T-helper 1 cell treated with Interleukin-12 subunit alpha and Interleukin-12 subunit beta and Interleukin-4 antibody, amounts not matched to agents 30 μg/mL and 1 μg/mL, for 36 hours (primary cell): ENCODE results near the gene NELFCD.
"Not testable (repeated sequence)": the region's sequence is repeated elsewhere in the genome, so short reads cannot be mapped to it uniquely, and the experiment has no call there.

ENCODE experiments used
- H3K27ac Mint-ChIP-seq: one replicate; pipeline ENCODE4 v1.8.0; 2021; ENCODE audit warnings: mild to moderate bottlenecking, mixed read lengths
- H3K27me3 Mint-ChIP-seq: one replicate; pipeline ENCODE4 v1.8.0; 2021; ENCODE audit warnings: low read depth, mixed read lengths
- H3K36me3 Mint-ChIP-seq: one replicate; pipeline ENCODE4 v1.8.0; 2021; ENCODE audit warnings: low read depth, mixed read lengths
- H3K4me1 Mint-ChIP-seq: one replicate; pipeline ENCODE4 v1.8.0; 2021; ENCODE audit warnings: low read depth, mixed read lengths
- H3K4me3 Mint-ChIP-seq: one replicate; pipeline ENCODE4 v1.8.0; 2021; ENCODE audit warnings: mild to moderate bottlenecking, moderate library complexity, mixed read lengths
- H3K9me3 Mint-ChIP-seq: one replicate; pipeline ENCODE4 v1.8.0; 2021; ENCODE audit warnings: mixed read lengths

The NELFCD gene

GRCh38 chr20:58983115-58983468, 2.0 kb downstream of the NELFCD start:
- not testable (repeated sequence) for H3K4me3 Mint-ChIP-seq, H3K27ac Mint-ChIP-seq, H3K27me3 Mint-ChIP-seq, H3K9me3 Mint-ChIP-seq
- H3K4me1 Mint-ChIP-seq: peaks cover 41% of the 10 kb centered on the region
- H3K36me3 Mint-ChIP-seq: peaks cover 24% of the 10 kb centered on the region

GRCh38 chr20:58984691-58985090, 3.6 kb downstream of the NELFCD start:
- Mint-ChIP-seq H3K4me1 (peaks cover 36% of the 10 kb centered on the region), H3K9me3 (no peaks in the 10 kb centered on the region), H3K4me3 (no peak overlapping the region), H3K36me3 (peaks cover 34% of the 10 kb centered on the region), H3K27ac (no peak overlapping the region), H3K27me3 (no peaks in the 10 kb centered on the region)

- peaks cover 35% of the 10 kb centered on the region for H3K36me3 Mint-ChIP-seq
- H3K27ac Mint-ChIP-seq: no peak overlapping the region
Measured at GRCh38 chr20:58985656-58986055, 4.6 kb downstream of the NELFCD start.

GRCh38 chr20:58986286-58986967, 5.4 kb downstream of the NELFCD start:
- Mint-ChIP-seq H3K36me3 (peaks cover 37% of the 10 kb centered on the region), H3K4me1 (peaks cover 36% of the 10 kb centered on the region), H3K4me3 (no peak overlapping the region), H3K27me3 (no peaks in the 10 kb centered on the region), H3K9me3 (no peaks in the 10 kb centered on the region), H3K27ac (no peak overlapping the region)

More at GRCh38 chr20:58985656-58986055, 4.6 kb downstream of the NELFCD start:
- Mint-ChIP-seq H3K27me3 (no peaks in the 10 kb centered on the region), H3K4me3 (no peak overlapping the region), H3K9me3 (no peaks in the 10 kb centered on the region), H3K4me1 (peaks cover 36% of the 10 kb centered on the region)

GRCh38 chr20:58986968-58987517, 6.0 kb downstream of the NELFCD start:
- Mint-ChIP-seq H3K36me3 (peaks cover 42% of the 10 kb centered on the region), H3K4me3 (no peak overlapping the region), H3K4me1 (peaks cover 36% of the 10 kb centered on the region), H3K27ac (no peak overlapping the region), H3K27me3 (no peaks in the 10 kb centered on the region), H3K9me3 (no peaks in the 10 kb centered on the region)

GRCh38 chr20:58987790-58988564, 6.9 kb downstream of the NELFCD start:
- H3K4me3 Mint-ChIP-seq: no peak overlapping the region
- peaks cover 29% of the 10 kb centered on the region for H3K4me1 Mint-ChIP-seq
- no peak overlapping the region for H3K27ac Mint-ChIP-seq
- H3K9me3 Mint-ChIP-seq: no peaks in the 10 kb centered on the region
- peaks cover 39% of the 10 kb centered on the region for H3K36me3 Mint-ChIP-seq
- no peaks in the 10 kb centered on the region for H3K27me3 Mint-ChIP-seq

GRCh38 chr20:58988565-58988882, 7.5 kb downstream of the NELFCD start:
- Mint-ChIP-seq H3K4me1 (peaks cover 26% of the 10 kb centered on the region), H3K27me3 (no peaks in the 10 kb centered on the region), H3K36me3 (peaks cover 42% of the 10 kb centered on the region), H3K4me3 (no peak overlapping the region), H3K9me3 (no peaks in the 10 kb centered on the region), H3K27ac (no peak overlapping the region)

GRCh38 chr20:58989196-58989595, 8.1 kb downstream of the NELFCD start:
- Mint-ChIP-seq H3K27me3 (no peaks in the 10 kb centered on the region), H3K27ac (no peak overlapping the region), H3K4me1 (peaks cover 20% of the 10 kb centered on the region), H3K4me3 (no peak overlapping the region), H3K36me3 (peaks cover 47% of the 10 kb centered on the region), H3K9me3 (no peaks in the 10 kb centered on the region)

- no peak overlapping the region for H3K27ac Mint-ChIP-seq
- peaks cover 50% of the 10 kb centered on the region for H3K36me3 Mint-ChIP-seq
Measured at GRCh38 chr20:58990651-58991445, 9.8 kb downstream of the NELFCD start.

GRCh38 chr20:58991715-58992114, 10.7 kb downstream of the NELFCD start:
- Mint-ChIP-seq H3K27ac (no peak overlapping the region), H3K27me3 (no peaks in the 10 kb centered on the region), H3K4me3 (no peak overlapping the region), H3K9me3 (no peaks in the 10 kb centered on the region), H3K36me3 (peaks cover 51% of the 10 kb centered on the region), H3K4me1 (peaks cover 11% of the 10 kb centered on the region)

More at GRCh38 chr20:58990651-58991445, 9.8 kb downstream of the NELFCD start:
- Mint-ChIP-seq H3K4me3 (no peak overlapping the region), H3K4me1 (peaks cover 11% of the 10 kb centered on the region), H3K9me3 (no peaks in the 10 kb centered on the region), H3K27me3 (no peaks in the 10 kb centered on the region)

GRCh38 chr20:58992911-58993310, 11.9 kb downstream of the NELFCD start:
- Mint-ChIP-seq H3K4me1 (peaks cover 5% of the 10 kb centered on the region), H3K9me3 (no peaks in the 10 kb centered on the region), H3K36me3 (peaks cover 47% of the 10 kb centered on the region), H3K4me3 (no peak overlapping the region), H3K27me3 (no peaks in the 10 kb centered on the region), H3K27ac (no peak overlapping the region)

GRCh38 chr20:58993332-58994248, 12.5 kb downstream of the NELFCD start:
- Mint-ChIP-seq H3K4me1 (peaks cover 5% of the 10 kb centered on the region), H3K27me3 (no peaks in the 10 kb centered on the region), H3K27ac (no peak overlapping the region), H3K4me3 (no peak overlapping the region), H3K9me3 (no peaks in the 10 kb centered on the region), H3K36me3 (peaks cover 44% of the 10 kb centered on the region)

GRCh38 chr20:58994390-58995159, 13.5 kb downstream of the NELFCD start:
- Mint-ChIP-seq H3K9me3 (no peaks in the 10 kb centered on the region), H3K27me3 (no peaks in the 10 kb centered on the region), H3K27ac (no peak overlapping the region), H3K4me3 (no peak overlapping the region), H3K36me3 (peaks cover 39% of the 10 kb centered on the region), H3K4me1 (peaks cover 5% of the 10 kb centered on the region)
